Measurements from ENCODE around the gene GRAMD1B. TPM values are rescaled to one million over a fixed set of nuclear protein-coding genes. Genes with fewer than 3 reads are reported as not detected.

The GRAMD1B gene
- total RNA-seq, 2 donors from 2014 or later = 28.8 to 39.6 TPM

DNA sequence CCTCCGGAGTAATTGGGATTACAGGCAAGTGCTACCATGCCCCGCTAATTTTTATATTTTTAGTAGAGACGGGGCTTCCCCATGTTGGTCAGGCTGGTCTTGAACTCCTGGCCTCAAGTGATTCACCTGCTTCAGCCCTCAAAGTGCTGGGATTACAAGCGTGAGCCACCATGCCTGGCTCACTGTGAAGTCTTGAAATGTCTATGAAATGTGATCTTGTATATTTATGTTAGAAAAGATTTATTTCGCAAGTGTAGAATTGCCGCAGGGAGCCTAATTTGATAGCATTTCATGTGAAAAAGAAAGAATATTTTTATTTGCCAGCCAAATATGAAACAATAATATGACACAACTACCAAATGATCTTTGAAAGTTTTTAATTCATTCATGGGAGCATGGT lies 52.1 kb downstream of the GRAMD1B start:
- Histone ChIP-seq H3K4me3 (ENCODE audit: low read length) (no peak overlapping the region), H3K9ac (ENCODE audit: extremely low read depth, low read length, poor library complexity, severe bottlenecking) (no peak overlapping the region), H3K36me3 (ENCODE audit: control insufficient read depth, insufficient read depth, low read length) (peaks cover 63% of the 10 kb centered on the region), H3K27ac (ENCODE audit: low read depth, low read length) (no peak overlapping the region), H3K9me3 (ENCODE audit: control insufficient read depth, low read length) (no peaks in the 10 kb centered on the region), H3K27me3 (ENCODE audit: control insufficient read depth, insufficient read depth, low read length, poor library complexity, severe bottlenecking) (no peaks in the 10 kb centered on the region), H3K4me1 (ENCODE audit: control insufficient read depth, insufficient read depth, low read length) (peaks cover 4% of the 10 kb centered on the region)
- H3K27ac Mint-ChIP-seq = no peak overlapping the region
- H3K4me3 Mint-ChIP-seq = no peak overlapping the region
- TF ChIP-seq, protein P1, sequence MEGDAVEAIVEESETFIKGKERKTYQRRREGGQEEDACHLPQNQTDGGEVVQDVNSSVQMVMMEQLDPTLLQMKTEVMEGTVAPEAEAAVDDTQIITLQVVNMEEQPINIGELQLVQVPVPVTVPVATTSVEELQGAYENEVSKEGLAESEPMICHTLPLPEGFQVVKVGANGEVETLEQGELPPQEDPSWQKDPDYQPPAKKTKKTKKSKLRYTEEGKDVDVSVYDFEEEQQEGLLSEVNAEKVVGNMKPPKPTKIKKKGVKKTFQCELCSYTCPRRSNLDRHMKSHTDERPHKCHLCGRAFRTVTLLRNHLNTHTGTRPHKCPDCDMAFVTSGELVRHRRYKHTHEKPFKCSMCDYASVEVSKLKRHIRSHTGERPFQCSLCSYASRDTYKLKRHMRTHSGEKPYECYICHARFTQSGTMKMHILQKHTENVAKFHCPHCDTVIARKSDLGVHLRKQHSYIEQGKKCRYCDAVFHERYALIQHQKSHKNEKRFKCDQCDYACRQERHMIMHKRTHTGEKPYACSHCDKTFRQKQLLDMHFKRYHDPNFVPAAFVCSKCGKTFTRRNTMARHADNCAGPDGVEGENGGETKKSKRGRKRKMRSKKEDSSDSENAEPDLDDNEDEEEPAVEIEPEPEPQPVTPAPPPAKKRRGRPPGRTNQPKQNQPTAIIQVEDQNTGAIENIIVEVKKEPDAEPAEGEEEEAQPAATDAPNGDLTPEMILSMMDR (conservative IDR thresholded peaks at IDR 0.05) = no peak
- H3K27me3 Mint-ChIP-seq (ENCODE audit: insufficient read depth) = no peaks in the 10 kb centered on the region
- H3K9me3 Mint-ChIP-seq = no peaks in the 10 kb centered on the region
- peaks cover 10% of the 10 kb centered on the region for H3K36me3 Mint-ChIP-seq (ENCODE audit: low read depth)
- H3K4me1 Mint-ChIP-seq = peaks cover 2% of the 10 kb centered on the region
- WGBS, 2 experiments (ENCODE audit: insufficient coverage in 1 of 2, insufficient read length in 1 of 2) = 93 to 97% methylated on average over 3 to 6 of the region's 6 CpGs
- no peak for DNase-seq

DNA sequence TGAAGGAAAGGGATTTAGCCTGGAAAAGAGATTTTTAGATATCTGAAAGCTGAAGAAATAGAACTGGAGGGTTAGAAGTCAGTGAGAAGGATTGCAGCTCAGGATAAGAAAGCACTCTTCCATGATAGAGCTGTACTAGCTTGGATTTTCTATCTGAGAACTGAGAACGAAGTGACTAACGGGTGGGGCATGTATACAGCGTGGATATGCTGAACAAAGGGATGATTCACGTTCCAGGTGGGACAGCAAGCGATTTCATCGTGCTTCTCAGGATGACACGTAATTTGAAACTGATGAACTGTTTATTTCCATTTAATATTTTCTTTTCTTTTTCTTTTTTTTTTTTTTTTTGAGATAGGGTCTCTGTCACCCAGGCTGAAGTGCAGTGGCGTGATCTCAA lies 53.0 kb downstream of the GRAMD1B start:
- H3K27ac Mint-ChIP-seq = no peak overlapping the region
- WGBS, 2 experiments (ENCODE audit: insufficient coverage in 1 of 2, insufficient read length in 1 of 2) = 90 to 96% methylated on average over 6 to 8 of the region's 8 CpGs
- H3K4me3 Mint-ChIP-seq = no peak overlapping the region
- H3K4me3 ChIP-seq (ENCODE audit: low read length) = no peak overlapping the region
- peaks cover 10% of the 10 kb centered on the region for H3K36me3 Mint-ChIP-seq (ENCODE audit: low read depth)
- H3K4me1 ChIP-seq (ENCODE audit: control insufficient read depth, insufficient read depth, low read length) = peaks cover 4% of the 10 kb centered on the region
- H3K36me3 ChIP-seq (ENCODE audit: control insufficient read depth, insufficient read depth, low read length) = peaks cover 66% of the 10 kb centered on the region
- no peaks in the 10 kb centered on the region for H3K9me3 Mint-ChIP-seq
- no peaks in the 10 kb centered on the region for H3K9me3 ChIP-seq (ENCODE audit: control insufficient read depth, low read length)
- H3K4me1 Mint-ChIP-seq = peaks cover 2% of the 10 kb centered on the region
- TF ChIP-seq, protein P1 (conservative IDR thresholded peaks at IDR 0.05) = no peak
- H3K27ac ChIP-seq (ENCODE audit: low read depth, low read length) = no peak overlapping the region
- no peaks in the 10 kb centered on the region for H3K27me3 ChIP-seq (ENCODE audit: control insufficient read depth, insufficient read depth, low read length, poor library complexity, severe bottlenecking)
- H3K27me3 Mint-ChIP-seq (ENCODE audit: insufficient read depth) = no peaks in the 10 kb centered on the region
- DNase-seq = no peak
- no peak overlapping the region for H3K9ac ChIP-seq (ENCODE audit: extremely low read depth, low read length, poor library complexity, severe bottlenecking)

DNA sequence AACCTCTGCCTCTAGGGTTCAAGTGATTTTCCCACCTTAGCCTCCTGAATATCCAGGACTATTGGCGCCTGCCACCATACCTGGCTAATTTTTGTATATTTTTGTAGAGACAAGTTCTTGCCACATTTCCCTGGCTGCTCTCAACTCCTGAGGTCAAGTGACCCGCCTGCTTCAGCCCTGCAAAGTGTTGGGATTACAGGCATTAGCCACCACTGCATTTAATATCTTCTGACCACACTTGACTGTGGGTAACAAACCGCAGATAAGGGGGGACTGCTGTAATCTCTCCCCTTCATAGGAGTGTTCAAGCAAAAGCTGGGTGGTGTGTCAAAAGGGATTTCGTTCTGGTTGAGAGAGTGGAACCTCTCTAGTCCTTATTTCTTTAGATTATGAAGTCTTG lies 53.4 kb downstream of the GRAMD1B start:
- no peaks in the 10 kb centered on the region for H3K4me1 Mint-ChIP-seq

More for the DNA sequence above, 53.4 kb downstream of the GRAMD1B start:
- peaks cover 10% of the 10 kb centered on the region for H3K36me3 Mint-ChIP-seq (ENCODE audit: low read depth)
- TF ChIP-seq, protein P1 (conservative IDR thresholded peaks at IDR 0.05) = no peak
- Histone ChIP-seq H3K9ac (ENCODE audit: extremely low read depth, low read length, poor library complexity, severe bottlenecking) (no peak overlapping the region), H3K4me1 (ENCODE audit: control insufficient read depth, insufficient read depth, low read length) (peaks cover 4% of the 10 kb centered on the region), H3K9me3 (ENCODE audit: control insufficient read depth, low read length) (no peaks in the 10 kb centered on the region), H3K27me3 (ENCODE audit: control insufficient read depth, insufficient read depth, low read length, poor library complexity, severe bottlenecking) (no peaks in the 10 kb centered on the region), H3K27ac (ENCODE audit: low read depth, low read length) (no peak overlapping the region), H3K4me3 (ENCODE audit: low read length) (no peak overlapping the region), H3K36me3 (ENCODE audit: control insufficient read depth, insufficient read depth, low read length) (peaks cover 68% of the 10 kb centered on the region)
- DNase-seq = no peak
- WGBS, 2 experiments (ENCODE audit: insufficient coverage in 1 of 2, insufficient read length in 1 of 2) = 90 to 100% methylated on average over 3 to 4 of the region's 4 CpGs
- no peak overlapping the region for H3K27ac Mint-ChIP-seq
- no peaks in the 10 kb centered on the region for H3K27me3 Mint-ChIP-seq (ENCODE audit: insufficient read depth)
- H3K9me3 Mint-ChIP-seq = no peaks in the 10 kb centered on the region
- no peak overlapping the region for H3K4me3 Mint-ChIP-seq
